GM15510 (cell line): Measurements from ENCODE around the gene CFAP299.

ENCODE experiments used
- POLR2A ChIP-seq: IDR thresholded peaks from 3 replicates; pipeline ENCODE4 v1.6.1; 2011; ENCODE audit warnings: borderline replicate concordance; ENCODE audit not compliant: insufficient read length; ENCODE audit errors: extremely low read depth

CFAP299 gene

DNA sequence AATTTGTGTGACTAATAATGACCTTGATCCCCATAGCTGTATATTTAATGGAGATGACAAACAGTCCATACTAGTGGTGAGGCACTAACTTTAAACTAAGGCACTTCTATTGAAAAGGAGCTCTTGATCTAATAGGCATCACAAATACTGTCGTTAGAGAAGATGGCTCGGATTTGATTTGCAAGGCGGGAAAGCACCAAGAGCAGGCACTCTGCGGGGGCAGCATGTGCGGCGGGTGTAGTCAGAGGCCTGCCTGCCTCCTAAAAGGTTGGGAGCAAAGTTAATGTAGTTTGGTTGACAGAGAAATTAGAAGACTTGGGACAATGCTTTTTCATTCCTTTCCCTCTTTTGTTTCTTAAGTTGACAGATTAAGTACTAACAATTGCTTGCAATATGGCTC, 278.8 kb downstream of the CFAP299 start:
- no peak for TF ChIP-seq POLR2A

DNA sequence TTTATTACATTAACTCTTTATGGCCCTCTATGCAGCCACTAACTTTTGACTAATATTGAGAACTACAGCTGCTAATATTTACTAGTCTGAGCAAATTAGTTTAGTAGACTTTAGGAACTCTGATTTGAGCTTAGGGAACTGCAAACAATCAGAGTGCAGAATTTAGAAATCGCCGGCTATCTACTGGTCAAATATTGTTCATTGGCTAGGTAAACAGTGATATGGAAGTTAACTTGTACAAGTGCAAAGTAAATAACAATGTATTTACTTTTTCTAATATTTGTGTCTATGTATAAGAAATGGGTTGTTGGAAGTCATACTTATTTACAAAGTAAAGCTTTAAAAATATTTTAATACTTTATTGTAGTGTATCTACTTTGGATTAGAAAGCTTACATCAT, 279.6 kb downstream of the CFAP299 start:
- no peak for TF ChIP-seq POLR2A

GRCh38 chr4:80619070-80619674, 283.6 kb downstream of the CFAP299 start:
- TF ChIP-seq POLR2A, result no peak

- TF ChIP-seq POLR2A, result no peak
These were observed 296.3 kb downstream of the CFAP299 start for GRCh38 chr4:80631861-80632260.

DNA sequence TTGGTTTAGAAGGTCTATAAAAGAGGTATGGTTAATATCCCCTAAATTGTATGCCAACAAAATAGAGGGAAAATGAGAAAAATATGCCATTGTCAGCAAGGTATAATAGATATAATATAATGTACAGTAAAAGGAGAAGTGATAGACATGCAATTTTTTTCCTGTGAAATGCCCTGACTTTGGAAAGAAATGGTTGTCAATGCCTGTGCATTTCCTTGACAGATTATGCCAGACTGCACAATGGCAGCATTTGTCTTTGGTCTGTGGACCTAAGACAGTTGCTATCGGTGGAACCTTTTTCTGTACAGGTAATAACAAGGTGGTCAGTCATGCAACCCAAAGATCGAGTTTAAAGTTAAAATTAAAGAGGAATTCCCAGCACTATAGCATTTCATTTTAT, 301.7 kb downstream of the CFAP299 start:
- TF ChIP-seq POLR2A, result no peak

GRCh38 chr4:80646061-80646460, 310.5 kb downstream of the CFAP299 start:
- TF ChIP-seq POLR2A, result no peak

GRCh38 chr4:80655662-80656061, 320.1 kb downstream of the CFAP299 start:
- no peak for TF ChIP-seq POLR2A

DNA sequence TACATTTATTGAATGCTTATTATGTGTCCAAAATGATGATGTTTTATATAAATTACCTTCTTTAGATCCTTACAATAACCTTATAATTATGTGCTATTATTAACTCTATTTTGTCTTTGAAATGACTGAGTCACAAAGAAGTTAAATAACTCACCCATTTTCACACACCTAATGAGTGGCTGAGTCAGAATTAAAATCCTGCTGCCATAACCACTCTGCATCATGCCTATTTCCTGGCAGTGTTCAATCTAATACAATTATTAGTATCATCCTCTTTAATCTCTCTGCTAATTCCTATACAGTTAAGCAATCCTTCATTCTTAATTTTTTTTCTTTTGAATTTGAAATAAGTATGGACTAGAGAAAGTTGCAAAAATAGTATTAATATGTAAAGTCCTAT, 342.9 kb downstream of the CFAP299 start:
- TF ChIP-seq POLR2A, result no peak

GRCh38 chr4:80680934-80681333, 345.4 kb downstream of the CFAP299 start:
- TF ChIP-seq POLR2A, result no peak

- TF ChIP-seq POLR2A, result no peak
These were observed 349.7 kb downstream of the CFAP299 start for GRCh38 chr4:80685214-80685613.

- no peak for TF ChIP-seq POLR2A
These were observed 358.6 kb downstream of the CFAP299 start for GRCh38 chr4:80694171-80694570.

- TF ChIP-seq POLR2A, result no peak
These were observed 369.8 kb downstream of the CFAP299 start for GRCh38 chr4:80705311-80705710.

GRCh38 chr4:80709082-80709869, 373.7 kb downstream of the CFAP299 start:
- no peak for TF ChIP-seq POLR2A

GRCh38 chr4:80710748-80711451, 375.4 kb downstream of the CFAP299 start:
- TF ChIP-seq POLR2A, result no peak

GRCh38 chr4:80711956-80712355, 376.4 kb downstream of the CFAP299 start:
- no peak for TF ChIP-seq POLR2A
